ENCODE data around the gene IFI27L1. TPM values are rescaled to one million over a fixed set of nuclear protein-coding genes. Genes with fewer than 3 reads are reported as not detected.

IFI27L1 gene
- total RNA-seq, 1 donor, result 9.9 TPM

DNA sequence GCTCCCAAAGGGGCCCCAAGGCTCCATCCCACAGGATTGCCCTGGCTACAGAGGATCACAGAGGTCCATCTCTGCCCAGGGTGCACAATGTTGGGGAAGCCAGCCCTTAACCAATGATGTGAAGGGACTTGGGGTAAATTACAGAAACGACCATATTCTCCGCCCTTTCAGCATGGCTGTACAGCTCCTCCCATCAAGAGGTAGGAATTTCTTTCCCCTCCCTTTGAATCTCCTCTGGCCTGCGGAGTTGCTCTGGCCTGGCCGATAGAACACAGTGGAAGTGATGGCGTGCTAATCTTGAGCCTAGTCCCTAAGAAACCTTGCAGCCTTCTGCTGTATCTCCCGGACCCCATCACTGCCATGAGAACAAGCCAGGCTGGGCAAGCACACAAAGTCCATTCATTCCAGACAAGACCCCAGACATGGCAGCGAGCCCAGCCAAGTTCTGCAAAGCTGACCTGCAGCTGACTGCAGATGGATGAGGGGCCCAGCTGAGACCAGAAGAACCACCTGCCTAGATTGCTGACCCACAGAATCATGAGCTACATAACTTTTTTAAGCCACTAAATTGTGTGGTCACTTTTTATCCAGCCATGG lies 22.5 kb downstream of the IFI27L1 start:
- no peak for DNase-seq (ENCODE audit: low read depth)
- no peak overlapping the region for H3K4me3 ChIP-seq (ENCODE audit: low read depth, low read length)
- TF ChIP-seq, protein P1, sequence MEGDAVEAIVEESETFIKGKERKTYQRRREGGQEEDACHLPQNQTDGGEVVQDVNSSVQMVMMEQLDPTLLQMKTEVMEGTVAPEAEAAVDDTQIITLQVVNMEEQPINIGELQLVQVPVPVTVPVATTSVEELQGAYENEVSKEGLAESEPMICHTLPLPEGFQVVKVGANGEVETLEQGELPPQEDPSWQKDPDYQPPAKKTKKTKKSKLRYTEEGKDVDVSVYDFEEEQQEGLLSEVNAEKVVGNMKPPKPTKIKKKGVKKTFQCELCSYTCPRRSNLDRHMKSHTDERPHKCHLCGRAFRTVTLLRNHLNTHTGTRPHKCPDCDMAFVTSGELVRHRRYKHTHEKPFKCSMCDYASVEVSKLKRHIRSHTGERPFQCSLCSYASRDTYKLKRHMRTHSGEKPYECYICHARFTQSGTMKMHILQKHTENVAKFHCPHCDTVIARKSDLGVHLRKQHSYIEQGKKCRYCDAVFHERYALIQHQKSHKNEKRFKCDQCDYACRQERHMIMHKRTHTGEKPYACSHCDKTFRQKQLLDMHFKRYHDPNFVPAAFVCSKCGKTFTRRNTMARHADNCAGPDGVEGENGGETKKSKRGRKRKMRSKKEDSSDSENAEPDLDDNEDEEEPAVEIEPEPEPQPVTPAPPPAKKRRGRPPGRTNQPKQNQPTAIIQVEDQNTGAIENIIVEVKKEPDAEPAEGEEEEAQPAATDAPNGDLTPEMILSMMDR (IDR thresholded peaks at IDR 0.05; ENCODE audit: insufficient read depth, low read depth, low read length), result no peak

DNA sequence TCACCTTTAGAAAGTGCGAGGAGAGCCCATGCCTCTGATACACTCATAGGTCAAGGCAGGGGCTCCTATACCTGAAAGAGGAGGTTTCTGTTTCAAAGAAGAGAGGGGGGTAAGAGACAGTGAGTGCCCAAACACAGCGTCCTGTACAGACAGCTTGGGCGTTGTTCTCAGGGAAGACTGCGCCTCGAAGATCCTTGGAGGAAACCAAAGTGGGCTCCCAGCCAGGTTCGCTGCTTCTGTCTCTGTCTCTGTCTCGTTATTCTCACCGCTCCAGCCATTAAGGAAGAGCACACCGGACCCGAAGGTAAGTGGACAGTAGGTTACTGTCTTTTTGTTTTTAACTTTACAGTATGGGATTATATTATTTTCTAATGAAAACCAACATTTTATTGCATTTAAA lies 23.6 kb downstream of the IFI27L1 start:
- DNase-seq (ENCODE audit: low read depth), result no peak
- TF ChIP-seq, protein P1 (IDR thresholded peaks at IDR 0.05; ENCODE audit: insufficient read depth, low read depth, low read length), result no peak
- H3K4me3 ChIP-seq (ENCODE audit: low read depth, low read length), result no peak overlapping the region

DNA sequence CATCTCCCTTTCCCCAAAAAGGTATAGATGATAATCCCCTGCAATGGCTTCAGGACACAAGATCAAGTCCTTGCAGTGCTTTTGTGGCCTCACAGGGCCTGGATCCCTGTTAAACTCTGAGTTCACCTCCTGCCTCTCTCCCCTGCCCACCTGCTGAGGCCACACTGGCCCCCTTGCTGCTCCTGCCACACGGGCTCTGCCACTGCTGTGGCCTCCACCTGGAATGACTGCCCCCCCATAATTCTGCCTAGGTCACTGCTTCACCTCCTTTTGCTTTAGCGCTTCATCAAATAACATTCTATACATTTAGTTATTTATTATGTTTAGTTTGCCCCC lies 28.8 kb downstream of the IFI27L1 start:
- no peak for DNase-seq (ENCODE audit: low read depth)
- no peak overlapping the region for H3K4me3 ChIP-seq (ENCODE audit: low read depth, low read length)

DNA sequence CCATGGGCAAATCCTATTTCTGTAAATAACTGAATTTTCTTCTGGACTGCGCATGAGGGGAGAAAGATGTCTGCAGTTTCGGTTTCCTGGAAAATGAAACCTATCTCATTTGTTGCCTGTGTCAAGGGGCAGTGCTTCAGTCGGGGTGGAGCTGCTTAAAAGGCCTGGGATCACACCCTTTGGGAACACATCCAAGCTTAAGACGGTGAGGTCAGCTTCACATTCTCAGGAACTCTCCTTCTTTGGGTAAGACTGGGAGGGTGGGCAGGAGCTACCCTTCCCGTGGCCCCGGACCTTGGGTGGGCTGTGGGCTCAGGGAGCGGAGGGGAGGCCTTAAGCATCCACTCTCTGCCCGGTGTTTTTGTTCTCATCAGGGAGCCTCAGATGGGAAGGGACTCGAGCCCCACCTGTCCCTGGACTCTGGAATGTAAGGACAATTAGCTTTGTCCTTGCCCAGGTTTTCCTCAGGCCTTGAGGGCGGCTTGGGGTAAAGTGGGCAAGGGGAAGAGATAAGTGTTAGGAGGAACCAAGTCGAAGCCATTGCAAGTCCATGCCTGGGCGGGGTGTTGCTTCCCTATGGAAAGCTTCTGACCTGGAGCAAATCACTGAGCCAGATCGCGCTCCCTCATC lies 29.6 kb downstream of the IFI27L1 start, which contains the start of gene IFI27:
Gene IFI27 (plus strand): TSS at position 185 of the 630 bp plus-strand sequence.
- TF ChIP-seq, protein P1 (IDR thresholded peaks at IDR 0.05; ENCODE audit: insufficient read depth, low read depth, low read length), result no peak
- H3K4me3 ChIP-seq (ENCODE audit: low read depth, low read length), result peak within 1 kb of the TSS; percentile 36
- DNase-seq (ENCODE audit: low read depth), result peak; percentile 82

More for the DNA sequence above, 28.8 kb downstream of the IFI27L1 start:
- TF ChIP-seq, protein P1 (IDR thresholded peaks at IDR 0.05; ENCODE audit: insufficient read depth, low read depth, low read length), result no peak

DNA sequence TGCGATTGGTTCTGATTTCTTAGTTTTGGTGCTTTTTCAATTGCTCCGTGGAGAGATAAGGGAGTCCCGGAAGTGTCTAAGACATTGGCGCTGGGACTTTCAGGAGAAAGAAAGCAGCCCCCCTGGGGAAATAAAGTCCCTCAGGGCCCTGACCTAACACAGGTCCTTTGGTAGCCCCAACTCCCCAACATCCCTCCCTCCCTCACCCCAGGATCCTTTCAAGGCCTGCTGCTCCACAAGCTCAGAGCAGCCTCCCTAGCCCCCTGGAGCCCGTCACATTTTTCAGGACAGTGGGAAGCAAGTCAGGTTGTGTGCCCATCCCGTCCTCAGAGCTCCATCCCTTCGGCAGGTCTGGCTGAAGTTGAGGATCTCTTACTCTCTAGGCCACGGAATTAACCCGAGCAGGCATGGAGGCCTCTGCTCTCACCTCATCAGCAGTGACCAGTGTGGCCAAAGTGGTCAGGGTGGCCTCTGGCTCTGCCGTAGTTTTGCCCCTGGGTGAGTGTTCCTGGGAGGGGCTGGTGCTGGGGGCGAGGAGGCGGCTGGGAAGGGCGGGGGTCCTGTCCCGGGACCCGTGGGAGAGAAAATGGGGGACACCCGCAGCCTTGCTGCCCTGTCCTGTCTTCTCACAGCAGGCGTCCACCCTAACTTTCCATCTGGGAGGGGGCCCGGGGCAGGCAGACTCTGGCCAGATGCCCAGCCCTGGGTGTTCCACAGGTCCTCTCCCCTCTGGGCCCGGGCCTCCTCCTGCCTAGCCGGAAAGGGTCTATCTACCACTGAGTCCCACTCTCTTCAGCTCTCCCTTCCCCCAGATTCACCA lies 30.4 kb downstream of the IFI27L1 start:
- peak overlapping the region; percentile 36 for H3K4me3 ChIP-seq (ENCODE audit: low read depth, low read length)
- DNase-seq (ENCODE audit: low read depth), result no peak
- TF ChIP-seq, protein P1 (IDR thresholded peaks at IDR 0.05; ENCODE audit: insufficient read depth, low read depth, low read length), result no peak

DNA sequence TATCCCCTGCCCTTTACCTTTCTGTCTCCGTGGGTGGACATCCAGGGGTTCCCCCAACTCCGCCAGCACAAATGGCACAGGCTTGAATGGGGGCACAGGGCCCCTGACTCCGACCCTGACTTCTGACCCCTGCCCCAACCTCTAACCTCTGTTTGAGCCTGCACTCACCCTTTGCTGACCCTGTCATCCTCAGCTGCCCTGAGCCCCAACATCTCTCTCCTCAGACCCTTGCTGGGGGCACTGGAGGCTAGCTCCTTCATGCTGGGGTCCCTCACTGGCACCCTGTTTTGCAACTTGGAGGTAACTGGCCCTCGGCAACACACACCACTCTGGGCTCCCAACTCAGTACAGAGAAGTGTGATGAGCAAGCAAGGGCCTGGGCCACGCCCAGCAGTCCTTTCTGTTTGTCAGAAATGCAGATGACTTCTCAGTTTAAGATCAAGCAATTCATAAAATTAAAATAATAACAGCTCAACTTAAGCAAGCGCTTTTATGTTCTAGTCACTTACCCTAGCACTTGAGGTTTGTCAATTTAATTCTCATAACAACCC lies 31.5 kb downstream of the IFI27L1 start:
- TF ChIP-seq, protein P1 (IDR thresholded peaks at IDR 0.05; ENCODE audit: insufficient read depth, low read depth, low read length), result no peak
- no peak for DNase-seq (ENCODE audit: low read depth)
- H3K4me3 ChIP-seq (ENCODE audit: low read depth, low read length), result no peak overlapping the region
